ENCODE results near the gene IQSEC2. TPM values are rescaled to one million over a fixed set of nuclear protein-coding genes. Genes with fewer than 3 reads are reported as not detected.
A peak's percentile ranks its signal among the peaks of the same experiment; 100 is the strongest.

Gene IQSEC2
- total and polyA plus RNA-seq, 2 of the 13 experiments (the other 11 are each of a cell fraction or from before 2014, with no cell fraction given), result 0.13 to 0.21 TPM

GRCh38 chrX:53317365-53318069 lies 36.1 kb upstream of the IQSEC2 start (continued):
- TF ChIP-seq ZNF570 (CRISPR knock-in tag; IDR thresholded peaks at IDR 0.05; ENCODE audit: borderline replicate concordance) (no peak), ZNF547 (CRISPR knock-in tag; IDR thresholded peaks at IDR 0.05) (no peak), DZIP1 (CRISPR knock-in tag; IDR thresholded peaks at IDR 0.05) (no peak), HMGXB3 (CRISPR knock-in tag; IDR thresholded peaks at IDR 0.05; ENCODE audit: borderline replicate concordance) (no peak), NFE2 (CRISPR knock-in tag; IDR thresholded peaks at IDR 0.05) (no peak), ZBTB14 (CRISPR knock-in tag; IDR thresholded peaks at IDR 0.05) (no peak), ZNF441 (CRISPR knock-in tag; IDR thresholded peaks at IDR 0.05; ENCODE audit: borderline replicate concordance) (no peak), SMC3 (IDR thresholded peaks at IDR 0.05; ENCODE audit: low read length) (peak; percentile 52; the same call in 1 of the 2 replicates), FOXA1 (IDR thresholded peaks at IDR 0.05) (no peak), FOXA1 (CRISPR knock-in tag; IDR thresholded peaks at IDR 0.05) (no peak), SIN3B (IDR thresholded peaks at IDR 0.05; ENCODE audit: low read length) (no peak), CHCHD3 (CRISPR knock-in tag; IDR thresholded peaks at IDR 0.05) (no peak), POLR2AphosphoS5 (IDR thresholded peaks at IDR 0.05; ENCODE audit: low read depth, low read length) (no peak), STAG1 (CRISPR knock-in tag; IDR thresholded peaks at IDR 0.05) (peak; percentile 73), ZBTB7B (CRISPR knock-in tag; IDR thresholded peaks at IDR 0.05) (no peak), ZIK1 (CRISPR knock-in tag; IDR thresholded peaks at IDR 0.05; ENCODE audit: borderline replicate concordance, low read depth) (no peak), CBX1 (IDR thresholded peaks at IDR 0.05; ENCODE audit: low read depth) (no peak), THYN1 (CRISPR knock-in tag; IDR thresholded peaks at IDR 0.05; ENCODE audit: borderline replicate concordance, low read depth) (no peak), KDM2A (CRISPR knock-in tag; IDR thresholded peaks at IDR 0.05; ENCODE audit: borderline replicate concordance, low read depth) (0 out of 2 replicates have a peak, but pooled peaks have one; percentile 18), XRCC5 (optimal IDR thresholded peaks at IDR 0.05; ENCODE audit: low read length) (no peak), RAD21 (CRISPR knock-in tag; IDR thresholded peaks at IDR 0.05) (peak; percentile 46; the same call in 1 of the 2 replicates), ZNF10 (CRISPR knock-in tag; IDR thresholded peaks at IDR 0.05; ENCODE audit: borderline replicate concordance, low read depth) (no peak), KAT2B (IDR thresholded peaks at IDR 0.05; ENCODE audit: borderline replicate concordance, low read depth, low read length) (no peak), AGO1 (IDR thresholded peaks at IDR 0.05; ENCODE audit: low read depth, low read length, poor library complexity, severe bottlenecking) (no peak)
